NCI-H1417 treated with DMSO at 0.1 percent for 48 hours (cell line): ENCODE results near the gene RCOR2.
"Not testable (repeated sequence)": the region's sequence is repeated elsewhere in the genome, so short reads cannot be mapped to it uniquely, and the experiment has no call there.

ENCODE experiments used
- DNase-seq: peaks from one replicate; lab custom pipeline; 2025; lab: John Stamatoyannopoulos, UW

RCOR2 gene

DNA sequence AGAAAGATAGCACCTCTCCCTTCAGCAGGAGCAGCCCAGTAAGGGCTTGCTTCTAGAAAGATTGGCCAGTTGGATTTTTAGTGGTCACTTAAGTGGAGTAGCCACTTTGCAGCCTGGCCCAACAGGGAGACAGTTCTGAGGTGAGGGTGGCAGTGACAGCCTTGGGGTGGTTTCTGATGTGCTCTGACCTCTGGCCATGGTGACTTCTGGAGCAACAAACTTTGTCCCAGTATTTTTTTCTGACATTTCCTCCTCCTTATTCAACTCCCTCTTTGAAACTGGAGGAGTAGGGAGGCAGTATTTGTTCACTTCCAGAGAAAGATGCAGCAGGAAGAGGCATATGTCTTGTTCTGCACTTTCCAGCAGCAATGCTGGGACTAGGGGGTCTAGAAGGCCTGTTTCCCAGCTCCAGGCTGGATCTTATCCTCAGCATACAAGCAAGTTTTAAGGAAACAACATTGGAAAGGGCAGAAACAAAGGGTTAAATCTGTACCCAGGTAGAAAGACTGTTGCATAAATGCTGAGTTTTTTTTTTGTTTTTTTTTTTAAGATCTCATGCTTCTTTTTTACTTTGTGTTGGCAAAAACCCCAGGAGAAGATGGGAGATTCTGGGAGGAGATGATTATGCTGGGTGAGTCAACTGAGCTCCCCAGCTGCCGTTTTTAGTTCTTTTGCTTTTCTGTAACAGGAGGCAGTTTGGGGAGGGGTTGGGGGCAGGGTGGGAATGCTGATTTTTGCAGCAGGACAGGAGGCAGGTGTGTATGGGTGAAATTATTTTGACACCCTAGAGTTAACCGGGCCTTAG is 37.2 kb downstream of the RCOR2 start:
- DNase-seq, result no peak

DNA sequence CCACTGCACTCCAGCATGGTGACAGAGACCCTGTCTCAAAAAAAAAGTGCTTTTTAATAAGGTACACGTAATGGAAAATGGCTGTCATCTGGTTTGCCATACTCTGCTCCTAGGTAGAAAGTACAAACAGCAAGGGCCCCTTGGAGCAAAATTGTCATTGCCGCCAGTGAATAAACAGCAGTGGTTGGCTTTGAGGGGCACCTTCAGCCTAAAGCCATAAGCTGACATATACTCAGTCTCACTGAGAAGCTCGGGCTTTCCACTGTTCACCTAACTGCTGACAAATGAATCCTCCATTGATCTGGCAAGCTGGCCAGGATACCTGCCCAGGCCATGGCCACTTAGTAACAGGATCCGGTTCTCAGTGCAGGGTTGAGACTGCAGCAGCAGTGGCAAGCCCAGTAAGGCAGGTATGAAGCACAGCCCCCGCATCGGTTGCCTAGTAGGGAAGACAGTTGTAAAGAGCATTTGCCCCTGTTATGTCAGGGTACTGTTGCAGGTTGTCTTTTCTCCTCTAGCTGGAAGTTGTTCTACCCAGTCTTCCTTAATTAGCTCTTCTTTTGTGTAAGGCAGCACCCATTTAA is 39.2 kb downstream of the RCOR2 start:
- no peak for DNase-seq

DNA sequence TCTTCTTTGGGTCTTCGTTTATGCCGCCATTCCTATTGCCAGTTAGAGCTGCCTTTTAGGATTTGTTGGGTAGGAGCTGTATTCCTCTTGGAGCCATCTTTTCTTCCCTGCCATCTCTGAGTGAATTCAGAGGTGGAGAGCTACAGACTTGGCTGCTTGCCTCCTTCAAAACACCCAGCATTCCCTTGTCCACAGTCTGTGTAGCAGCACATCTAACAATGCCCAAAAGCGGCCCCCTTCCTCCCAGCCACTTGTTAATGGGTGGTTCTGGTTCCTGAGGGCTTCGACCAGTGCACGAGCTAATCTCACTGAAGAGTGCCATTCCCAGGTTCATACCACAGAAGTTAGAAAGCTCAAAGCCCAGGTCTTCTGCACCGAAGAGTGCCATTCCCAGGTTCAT is 40.3 kb downstream of the RCOR2 start:
- DNase-seq, result no peak

DNA sequence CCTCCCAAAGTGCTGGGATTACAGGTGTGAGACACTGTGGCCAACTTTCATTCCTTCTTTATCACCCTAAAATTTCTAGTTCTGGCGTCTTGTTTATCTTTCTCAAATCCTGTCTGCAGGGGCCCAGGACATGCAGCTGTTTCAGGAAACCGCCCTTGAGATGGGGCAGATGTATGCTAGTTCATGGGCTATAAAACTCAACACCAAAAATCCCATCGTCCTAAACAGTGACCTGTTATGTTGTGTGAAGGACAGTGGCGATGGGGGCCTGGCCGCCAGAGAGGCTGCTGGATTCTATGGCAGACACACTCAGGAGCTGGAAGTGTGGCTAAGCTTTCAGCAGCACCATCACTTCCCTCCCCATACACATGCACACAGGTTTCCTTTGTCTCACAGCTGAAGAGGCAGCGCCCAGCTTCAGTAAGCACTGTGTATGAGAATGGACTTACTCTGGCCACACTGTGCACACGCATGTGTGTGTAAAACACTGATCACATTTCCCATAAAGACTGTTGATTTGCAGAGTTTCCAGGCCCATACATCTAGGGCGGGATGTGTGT is 41.4 kb downstream of the RCOR2 start:
- no peak for DNase-seq

DNA sequence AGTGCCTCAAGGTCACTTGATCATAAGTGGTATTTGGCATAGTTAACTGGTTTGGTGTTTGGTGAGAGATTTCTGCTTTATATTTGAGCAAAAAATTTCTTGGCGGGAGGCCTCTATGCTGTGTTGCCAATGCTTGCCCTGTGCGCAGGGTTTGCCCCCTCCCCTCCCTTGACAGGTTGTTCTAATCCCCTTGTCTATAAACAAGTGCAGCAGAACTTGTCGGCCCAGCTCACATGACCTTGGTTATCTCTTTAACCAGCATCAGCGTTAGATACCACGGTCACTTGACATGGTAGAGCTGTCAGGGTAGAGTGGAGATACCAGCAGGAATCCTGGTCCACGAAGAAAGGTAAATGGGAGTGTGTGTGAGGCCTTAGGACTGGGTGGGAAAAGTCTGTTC is 42.5 kb downstream of the RCOR2 start:
- no peak for DNase-seq

DNA sequence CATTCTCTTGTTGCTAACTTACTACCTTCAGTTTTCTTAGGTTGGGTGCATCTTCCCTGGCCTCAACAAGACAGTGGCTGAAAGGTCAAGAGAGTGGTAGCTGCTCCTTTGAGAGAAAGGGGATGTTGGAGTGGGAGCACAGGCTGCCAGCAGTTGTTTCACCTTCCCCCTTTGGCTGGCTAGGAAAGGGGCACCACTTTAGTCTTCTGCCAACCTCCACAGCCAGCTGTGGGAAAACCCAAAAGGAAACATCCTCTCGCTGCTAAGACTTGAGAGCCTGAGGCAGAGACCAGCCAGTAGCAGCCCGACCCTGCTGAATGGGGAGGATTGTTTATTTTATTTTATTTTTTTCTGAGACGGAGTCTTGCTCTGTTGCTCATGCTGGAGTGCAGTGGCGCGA is 43.7 kb downstream of the RCOR2 start:
- no peak for DNase-seq

DNA sequence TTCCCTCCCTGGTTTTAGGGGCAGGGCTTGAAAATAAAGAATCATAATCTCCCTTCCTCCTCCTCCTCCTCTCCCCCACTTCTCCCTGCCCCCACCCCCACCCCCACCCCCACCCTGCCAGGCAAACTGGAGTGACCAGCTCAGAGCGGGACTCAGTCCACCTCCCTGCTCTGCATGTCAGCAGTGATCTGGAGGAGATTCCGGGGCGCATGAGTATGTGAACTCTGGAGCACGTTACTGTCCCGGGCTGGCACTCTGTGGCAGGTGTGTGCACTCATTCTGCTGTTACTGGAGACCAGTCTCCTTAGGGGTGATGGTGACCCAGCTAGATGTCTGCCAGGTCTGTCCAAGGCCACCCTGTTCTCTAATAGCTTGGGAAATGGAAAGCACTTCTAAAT is 44.2 kb downstream of the RCOR2 start:
- DNase-seq, result no peak

DNA sequence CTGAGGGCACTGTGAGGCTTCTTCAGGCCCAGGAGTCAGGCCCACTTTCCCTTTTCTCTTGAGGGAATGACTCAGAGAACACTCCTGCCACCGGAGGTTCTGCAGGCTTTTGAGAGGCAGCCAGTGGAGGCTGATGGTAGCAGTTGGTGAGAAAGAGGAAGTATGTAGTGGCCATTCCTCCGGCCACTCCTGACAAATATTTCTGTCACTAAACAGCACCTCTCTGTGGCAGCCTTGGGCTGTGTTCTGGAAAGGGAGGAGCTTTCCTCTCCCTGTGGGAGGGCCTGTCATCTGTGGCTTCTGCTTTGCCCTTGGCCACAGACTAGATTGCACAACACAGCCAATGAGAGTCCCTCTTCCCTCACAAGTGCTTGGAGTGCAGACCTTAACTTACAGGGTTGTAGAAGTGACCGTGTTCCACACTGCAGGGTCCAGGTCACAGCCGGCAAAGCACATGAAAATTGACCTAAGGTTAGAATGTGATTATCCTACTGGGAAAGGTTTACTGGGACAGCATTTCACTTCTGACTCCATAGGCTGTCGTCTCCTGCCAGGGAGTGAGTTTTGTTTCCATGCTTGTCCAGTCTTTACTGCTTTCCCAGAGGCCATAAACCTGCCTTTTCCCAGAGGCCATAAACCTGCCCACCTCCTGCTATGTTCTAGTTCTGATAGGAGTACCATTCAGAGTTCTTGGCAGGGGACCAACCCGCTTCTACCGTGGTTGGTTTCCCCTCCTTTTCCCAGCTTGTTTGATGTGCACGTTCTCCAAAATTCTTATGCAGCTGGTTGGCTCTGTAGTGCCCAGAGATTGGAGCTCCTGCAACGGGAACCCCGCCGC is 44.8 kb downstream of the RCOR2 start:
- no peak for DNase-seq

DNA sequence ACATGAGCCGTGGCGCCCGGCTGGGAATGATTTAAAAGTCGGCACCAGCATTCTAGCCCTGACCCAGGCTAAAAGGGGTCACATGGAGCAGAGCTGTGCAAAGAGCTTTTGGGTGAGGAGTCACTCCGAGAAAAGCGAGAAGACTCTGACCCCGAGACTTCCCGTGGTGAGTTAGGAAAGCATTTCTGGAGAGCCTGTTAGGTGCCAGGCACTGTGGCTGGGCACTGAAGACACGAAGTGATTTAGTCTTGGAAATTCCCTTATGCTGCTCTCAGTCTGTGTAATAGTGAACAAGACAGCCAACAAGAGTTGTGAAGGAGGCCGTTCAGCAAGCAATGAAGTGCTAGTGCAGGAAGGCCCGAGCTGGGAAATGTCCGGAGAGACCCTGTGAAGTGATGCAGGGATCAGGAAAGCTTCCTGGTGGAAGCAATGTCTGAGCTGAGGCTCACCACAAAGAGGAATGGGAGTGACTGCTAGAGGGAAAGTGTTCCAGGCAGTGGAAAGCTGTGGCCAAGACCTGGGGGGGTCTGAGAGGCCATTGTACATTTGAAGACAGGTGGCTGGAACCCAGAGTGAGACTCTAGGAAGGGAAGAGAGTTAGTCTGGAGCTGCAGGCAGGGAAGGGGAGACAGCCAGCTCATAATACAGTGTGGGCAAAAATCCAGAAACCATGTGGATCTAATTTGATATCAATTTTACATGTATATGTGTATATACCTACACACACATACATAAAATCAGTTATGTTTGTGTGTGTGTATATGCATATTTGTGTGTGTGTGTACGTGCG is 46.4 kb downstream of the RCOR2 start:
- no peak for DNase-seq

DNA sequence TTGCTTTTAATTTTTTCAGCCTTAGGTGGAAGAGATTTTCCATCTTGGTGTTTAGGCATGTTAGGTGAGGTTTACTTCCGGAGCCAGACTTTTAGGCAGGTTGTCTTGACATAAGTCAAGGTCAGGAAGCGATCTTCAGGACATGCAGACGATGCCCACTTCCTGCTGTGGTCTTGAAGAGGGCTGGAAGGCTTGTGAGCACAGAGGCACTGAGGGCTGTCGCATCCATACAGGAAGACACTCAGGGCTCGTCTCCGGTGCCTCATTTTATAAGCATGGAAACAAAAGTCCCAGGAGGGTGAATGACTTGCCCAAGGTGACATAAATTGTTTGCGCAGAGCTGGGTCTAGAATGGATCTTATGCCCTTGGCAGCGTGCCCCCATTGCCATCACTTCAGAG is 47.3 kb downstream of the RCOR2 start:
- DNase-seq, result no peak

DNA sequence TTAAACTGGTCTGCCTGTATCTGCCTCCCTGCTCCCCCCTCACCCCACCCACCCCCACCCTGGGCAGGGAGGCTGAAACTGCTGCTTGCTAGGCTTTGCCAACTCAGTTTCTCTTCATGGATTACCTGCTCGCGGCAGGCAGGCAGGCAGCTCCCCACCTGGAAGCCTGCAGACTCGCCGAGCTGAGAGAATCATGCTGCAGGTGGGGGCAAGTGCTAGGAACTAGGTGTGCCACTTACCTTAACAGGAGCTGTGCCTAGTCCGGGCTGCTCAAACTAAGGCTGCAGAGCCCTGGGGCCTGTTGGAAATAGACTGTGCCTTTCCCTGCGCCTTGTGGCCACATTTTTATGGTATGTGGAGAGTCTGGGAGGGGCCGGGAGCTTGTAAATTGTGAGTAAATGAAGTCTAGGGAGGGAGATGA is 47.8 kb downstream of the RCOR2 start:
- DNase-seq, result no peak

DNA sequence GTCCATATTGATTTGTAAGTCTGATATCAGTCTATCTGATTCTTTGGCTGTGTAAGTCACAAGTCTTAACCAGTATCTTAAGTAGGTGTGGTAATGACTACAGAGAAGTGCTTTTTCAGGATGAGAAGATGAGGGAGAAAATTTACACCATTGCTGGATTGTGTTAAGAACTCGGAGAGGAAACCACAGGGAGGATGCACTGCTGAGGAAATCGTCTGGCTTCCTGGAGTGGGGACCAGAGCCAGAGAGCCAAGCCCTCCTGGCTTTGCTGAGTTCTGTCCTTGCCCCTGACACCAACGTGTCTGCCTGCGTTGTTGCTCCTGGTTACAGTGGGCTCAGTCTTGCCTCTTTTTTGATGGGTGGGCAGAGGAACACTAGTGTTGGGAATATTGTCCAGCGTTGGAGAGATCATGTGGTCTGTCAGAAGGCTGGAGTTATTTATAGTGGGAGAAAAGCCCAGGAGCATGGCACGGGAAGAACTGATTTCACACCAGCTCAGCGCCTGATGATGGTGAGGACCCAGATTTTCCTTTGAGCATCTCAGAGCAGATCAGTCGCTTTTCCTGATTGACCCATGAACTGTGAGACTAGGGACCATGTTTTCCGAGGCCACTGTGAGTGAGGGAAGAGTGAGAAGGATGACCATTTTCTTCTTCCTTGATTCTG is 48.4 kb downstream of the RCOR2 start:
- no peak for DNase-seq

DNA sequence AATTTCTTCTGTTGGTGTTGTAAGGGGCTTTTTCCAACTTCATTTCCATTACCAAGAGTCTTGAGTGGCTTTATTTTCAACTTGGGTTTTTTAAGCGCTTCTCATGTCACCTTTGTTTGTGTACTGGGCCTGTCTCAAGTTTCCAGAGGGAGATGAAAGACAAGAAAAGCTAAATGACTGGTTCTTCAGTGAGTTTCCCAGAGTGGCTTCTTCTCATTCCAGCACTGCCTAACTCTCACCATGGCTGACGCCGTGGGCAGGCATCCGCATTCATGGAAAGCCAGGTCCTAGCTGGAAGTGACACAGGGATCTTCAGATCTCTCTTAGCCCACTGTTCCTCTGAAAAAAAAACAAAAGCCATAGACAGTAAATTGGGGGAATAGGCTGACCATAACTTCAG is 49.5 kb downstream of the RCOR2 start:
- DNase-seq, result no peak

DNA sequence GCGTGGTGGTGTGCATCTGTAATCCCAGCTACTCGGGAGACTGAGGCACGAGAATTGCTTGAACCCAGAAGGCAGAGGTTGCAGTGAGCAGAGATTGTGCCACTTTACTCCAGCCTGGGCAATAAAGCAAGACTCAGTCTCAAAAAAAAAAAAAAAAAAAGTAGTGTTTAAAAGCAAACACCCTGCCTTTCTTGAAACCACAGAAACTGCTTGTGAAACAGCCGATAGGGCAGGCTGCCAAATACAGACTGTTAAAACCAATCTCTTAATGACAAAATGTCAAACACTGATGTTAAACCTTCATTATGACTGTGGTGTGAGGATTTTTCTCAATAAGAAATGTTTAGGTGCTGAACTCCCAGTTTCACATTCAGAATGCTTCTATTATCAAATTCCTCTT is 50.8 kb downstream of the RCOR2 start:
- no peak for DNase-seq

DNA sequence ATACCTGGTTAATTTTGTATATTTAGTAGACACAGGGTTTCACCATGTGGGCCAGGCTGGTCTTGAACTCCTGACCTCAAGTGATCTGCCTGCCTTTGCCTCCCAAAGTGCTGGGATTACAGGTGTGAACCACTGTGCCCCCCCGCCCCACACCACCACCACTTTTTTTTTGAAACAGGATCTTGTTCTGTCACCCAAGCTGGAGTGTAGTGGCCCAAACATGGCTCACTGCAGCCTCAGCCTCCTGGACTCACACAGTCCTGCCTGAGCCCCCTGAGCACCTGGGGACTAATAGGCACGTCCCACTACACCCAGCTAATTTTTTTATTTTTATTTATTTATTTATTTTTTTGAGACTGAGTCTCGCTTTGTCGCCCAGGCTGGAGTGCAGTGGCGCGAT is 53.3 kb downstream of the RCOR2 start:
- not testable (repeated sequence) for DNase-seq

DNA sequence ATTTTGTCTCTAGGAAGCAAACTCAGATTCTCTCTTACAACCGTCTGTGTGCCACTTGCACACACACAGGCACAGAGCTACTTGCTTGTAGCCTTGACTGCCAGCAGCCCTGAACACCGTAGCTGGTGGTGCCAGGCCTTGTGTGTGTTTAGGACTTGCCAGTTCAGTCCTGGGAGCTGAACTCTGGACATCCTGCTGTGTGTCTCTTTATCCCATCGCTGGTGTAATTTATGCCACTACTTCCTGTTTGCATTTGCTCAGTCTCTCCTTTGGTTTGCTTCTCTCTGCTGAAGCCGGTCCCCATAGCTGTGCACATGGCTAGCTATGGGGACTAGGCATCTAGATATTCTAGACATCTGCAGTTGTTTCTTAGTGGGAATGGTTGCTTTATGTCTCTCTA is 54.0 kb downstream of the RCOR2 start:
- peak; percentile 16 for DNase-seq
